ENCODE results near the gene OCA2.

Gene OCA2

GRCh38 chr15:28118531-28118930, 19.4 kb upstream of the OCA2 start:
- DNase-seq, result no peak

GRCh38 chr15:28118083-28118482, 19.0 kb upstream of the OCA2 start:
- DNase-seq, result no peak

GRCh38 chr15:28117432-28117990, 18.4 kb upstream of the OCA2 start:
- no peak for DNase-seq

- DNase-seq, result no peak
These were observed 17.7 kb upstream of the OCA2 start for GRCh38 chr15:28116521-28117431.

- DNase-seq, result no peak
These were observed 16.8 kb upstream of the OCA2 start for GRCh38 chr15:28115871-28116270.

GRCh38 chr15:28114721-28115622, 15.9 kb upstream of the OCA2 start:
- DNase-seq, result no peak

GRCh38 chr15:28114114-28114455, 15.0 kb upstream of the OCA2 start:
- no peak for DNase-seq

GRCh38 chr15:28113394-28114113, 14.4 kb upstream of the OCA2 start:
- no peak for DNase-seq

GRCh38 chr15:28112962-28113361, 13.8 kb upstream of the OCA2 start:
- no peak for DNase-seq

- no peak for DNase-seq
These were observed 13.1 kb upstream of the OCA2 start for GRCh38 chr15:28112101-28112760.

GRCh38 chr15:28111543-28111942, 12.4 kb upstream of the OCA2 start:
- no peak for DNase-seq

- no peak for DNase-seq
These were observed 11.4 kb upstream of the OCA2 start for GRCh38 chr15:28110481-28110881.

GRCh38 chr15:28109626-28110455, 10.7 kb upstream of the OCA2 start:
- DNase-seq, result no peak

GRCh38 chr15:28107904-28108275, 8.8 kb upstream of the OCA2 start:
- no peak for DNase-seq

- no peak for DNase-seq
These were observed 8.2 kb upstream of the OCA2 start for GRCh38 chr15:28107111-28107903.

- no peak for DNase-seq
These were observed 7.4 kb upstream of the OCA2 start for GRCh38 chr15:28106294-28107110.

GRCh38 chr15:28105793-28106192, 6.7 kb upstream of the OCA2 start:
- no peak for DNase-seq

GRCh38 chr15:28105224-28105791, 6.2 kb upstream of the OCA2 start:
- DNase-seq, result no peak

GRCh38 chr15:28104326-28104725, 5.2 kb upstream of the OCA2 start:
- no peak for DNase-seq

All from NK-92 treated with Interleukin-12 subunit alpha and Interleukin-12 subunit beta, amount 100 ng/mL, for 24 hours (cell line).